ENCODE measurements around the gene CFAP97D2. TPM values are rescaled to one million over a fixed set of nuclear protein-coding genes. Genes with fewer than 3 reads are reported as not detected.
A peak's percentile ranks its signal among the peaks of the same experiment; 100 is the strongest.
"Not testable (repeated sequence)": the region's sequence is repeated elsewhere in the genome, so short reads cannot be mapped to it uniquely, and the experiment has no call there.

CFAP97D2 gene
- total RNA-seq, 5 donors from 2014 or later (not counting 1 experiment from before 2014, with no cell fraction given), result 0.92 to 4.5 (median 2.6) TPM

DNA sequence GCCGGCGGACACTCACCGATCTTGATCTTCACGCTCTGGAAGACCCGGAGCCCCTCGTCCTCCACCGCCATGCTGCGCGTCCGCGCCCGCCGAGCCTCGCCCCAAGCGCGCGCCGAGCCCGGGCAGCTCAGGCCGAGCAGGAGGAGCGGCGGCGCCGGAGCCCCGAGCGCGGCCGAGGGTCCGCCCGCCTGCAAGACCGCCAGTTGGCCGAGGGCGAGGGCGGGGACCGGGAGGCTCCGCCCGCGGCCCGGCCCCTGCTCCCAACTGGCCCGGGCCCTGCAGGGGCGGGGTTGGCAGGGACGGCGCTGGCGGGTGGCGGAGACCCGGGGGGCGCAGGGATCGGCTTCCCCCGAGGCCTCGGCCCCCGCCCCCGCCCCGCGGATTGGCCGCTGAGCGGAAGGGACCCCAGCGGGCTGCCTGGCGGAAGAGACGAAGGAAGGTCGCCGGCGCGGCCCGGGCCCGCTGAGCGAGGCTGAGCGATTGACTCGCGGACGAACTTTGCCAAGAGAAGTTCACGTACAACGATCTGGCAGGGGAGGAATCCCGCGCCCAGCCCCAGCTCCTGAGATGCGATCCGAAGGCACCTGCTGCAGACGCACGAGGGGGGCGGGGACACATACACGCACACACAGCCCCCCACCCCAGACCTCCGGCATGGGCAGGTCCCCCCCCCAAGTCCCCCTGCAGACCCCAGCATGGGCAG is 46.5 kb upstream of the CFAP97D2 start, which contains the start of gene RASA3:
RASA3 (minus strand) TSS at position 205 of the 703 bp plus-strand sequence; CDS start at position 71, 134 bp downstream.
- WGBS (ENCODE audit: insufficient coverage), result under 1% methylated on average over 74 of the region's 81 CpGs
- peaks cover 22 to 51% of the 10 kb centered on the region in 2 experiments for H3K4me1 ChIP-seq (ENCODE audit: control insufficient read depth in 1 of 2, extremely low read depth in 1 of 2, insufficient read depth in 2 of 2, low read length in 2 of 2)
- no peaks in the 10 kb centered on the region for H3K9me3 Mint-ChIP-seq

DNA sequence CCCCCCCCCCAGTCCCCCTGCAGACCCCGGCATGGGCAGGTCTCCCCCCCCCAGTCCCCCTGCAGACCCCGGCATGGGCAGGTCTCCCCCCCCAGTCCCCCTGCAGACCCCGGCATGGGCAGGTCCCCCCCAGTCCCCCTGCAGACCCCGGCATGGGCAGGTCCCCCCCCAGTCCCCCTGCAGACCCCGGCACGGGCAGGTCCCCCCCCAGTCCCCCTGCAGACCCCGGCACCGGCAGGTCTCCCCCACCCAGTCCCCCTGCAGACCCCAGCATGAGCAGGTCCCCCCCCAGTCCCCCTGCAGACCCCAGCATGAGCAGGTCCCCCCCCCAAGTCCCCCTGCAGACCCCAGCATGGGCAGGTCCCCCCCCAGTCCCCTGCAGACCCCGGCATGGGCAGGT is 45.9 kb upstream of the CFAP97D2 start:
- POLR2A ChIA-PET; ATAC-seq (replicated peaks in 1 of 4); H3K9me3 Mint-ChIP-seq; H3K36me3 ChIP-seq (ENCODE audit: control insufficient read depth in 2 of 2, extremely low read depth in 1 of 2, insufficient read depth in 1 of 2, low read length in 1 of 2); H3K4me3 ChIP-seq (ENCODE audit: control insufficient read depth in 1 of 2, extremely low read depth in 1 of 2, low read length in 1 of 2); H3K27me3 Mint-ChIP-seq; H3K27ac ChIP-seq (ENCODE audit: low read length); H3K27ac Mint-ChIP-seq; H3K27me3 ChIP-seq (replicated peaks in 1 of 2; ENCODE audit: control insufficient read depth in 2 of 2, extremely low read depth in 1 of 2, insufficient read depth in 2 of 2, low read length in 1 of 2); DNase-seq; CTCF ChIA-PET; H3K9me3 ChIP-seq: not testable (repeated sequence)
- peak overlapping the region in 1 of 3 donors; percentile 100 for H3K4me3 Mint-ChIP-seq
- H3K36me3 Mint-ChIP-seq, result peaks cover 13% of the 10 kb centered on the region
- H3K4me1 Mint-ChIP-seq, result peaks cover 43 to 64% (median 58%) of the 10 kb centered on the region in 3 donors
- WGBS (ENCODE audit: insufficient coverage), result no CpG with 5 or more reads among the region's 9 CpGs
- H3K4me1 ChIP-seq (ENCODE audit: control insufficient read depth in 1 of 2, extremely low read depth in 1 of 2, insufficient read depth in 2 of 2, low read length in 2 of 2), result peaks cover 17 to 48% of the 10 kb centered on the region in 2 experiments

More for the DNA sequence above, 46.5 kb upstream of the CFAP97D2 start, which contains the start of gene RASA3:
- H3K36me3 ChIP-seq (ENCODE audit: control insufficient read depth in 2 of 2, extremely low read depth in 1 of 2, insufficient read depth in 1 of 2, low read length in 1 of 2), result peaks cover 0 to 13% of the 10 kb centered on the region in 2 donors
- no peaks in the 10 kb centered on the region for H3K9me3 ChIP-seq
- H3K27me3 ChIP-seq (replicated peaks in 1 of 2; ENCODE audit: control insufficient read depth in 2 of 2, extremely low read depth in 1 of 2, insufficient read depth in 2 of 2, low read length in 1 of 2), result no peaks in the 10 kb centered on the region
- H3K4me1 Mint-ChIP-seq, result peaks cover 47 to 66% (median 60%) of the 10 kb centered on the region in 3 donors
- peak within 1 kb of the TSS; percentile 97 to 100 (median 99) for H3K4me3 Mint-ChIP-seq
- ATAC-seq (replicated peaks in 1 of 4) (peak; percentile 57 to 63 (median 60)), DNase-seq (peak in 26 of 35 experiments; percentile 32 to 75 (median 54))
- CTCF ChIA-PET, result no interaction called here
- H3K4me3 ChIP-seq (ENCODE audit: control insufficient read depth in 1 of 2, extremely low read depth in 1 of 2, low read length in 1 of 2), result peak within 1 kb of the TSS; percentile 91 to 98
- H3K27ac ChIP-seq (ENCODE audit: low read length), result peak within 1 kb of the TSS; percentile 67
- POLR2A ChIA-PET, result no interaction called here
- H3K27ac Mint-ChIP-seq, result peak within 1 kb of the TSS; percentile 95 to 99
- H3K27me3 Mint-ChIP-seq, result no peaks in the 10 kb centered on the region
- H3K36me3 Mint-ChIP-seq, result peaks cover 17% of the 10 kb centered on the region

GRCh38 chr13:114133552-114133951 is 45.5 kb upstream of the CFAP97D2 start:
- CTCF ChIA-PET; POLR2A ChIA-PET; DNase-seq; ATAC-seq (replicated peaks in 1 of 4); H3K4me3 ChIP-seq (ENCODE audit: control insufficient read depth in 1 of 2, extremely low read depth in 1 of 2, low read length in 1 of 2); H3K36me3 ChIP-seq (ENCODE audit: control insufficient read depth in 2 of 2, extremely low read depth in 1 of 2, insufficient read depth in 1 of 2, low read length in 1 of 2); H3K9me3 Mint-ChIP-seq; H3K9me3 ChIP-seq; H3K27me3 ChIP-seq (replicated peaks in 1 of 2; ENCODE audit: control insufficient read depth in 2 of 2, extremely low read depth in 1 of 2, insufficient read depth in 2 of 2, low read length in 1 of 2); H3K27ac ChIP-seq (ENCODE audit: low read length); H3K27me3 Mint-ChIP-seq: not testable (repeated sequence)
- H3K4me3 Mint-ChIP-seq, result peak overlapping the region; percentile 63 to 71 (median 70)
- peak overlapping the region; percentile 80 to 91 for H3K27ac Mint-ChIP-seq
- peaks cover 12% of the 10 kb centered on the region for H3K36me3 Mint-ChIP-seq
- no CpG with 5 or more reads among the region's 7 CpGs for WGBS (ENCODE audit: insufficient coverage)
- peaks cover 39 to 60% (median 54%) of the 10 kb centered on the region in 3 donors for H3K4me1 Mint-ChIP-seq
- peaks cover 15 to 44% of the 10 kb centered on the region in 2 experiments for H3K4me1 ChIP-seq (ENCODE audit: control insufficient read depth in 1 of 2, extremely low read depth in 1 of 2, insufficient read depth in 2 of 2, low read length in 2 of 2)

GRCh38 chr13:114134111-114134943 is 44.7 kb upstream of the CFAP97D2 start:
- H3K9me3 ChIP-seq, result no peaks in the 10 kb centered on the region
- peaks cover 0 to 2% of the 10 kb centered on the region in 2 donors for H3K36me3 ChIP-seq (ENCODE audit: control insufficient read depth in 2 of 2, extremely low read depth in 1 of 2, insufficient read depth in 1 of 2, low read length in 1 of 2)
- ChIA-PET POLR2A (interaction anchor here in 1 of 2 donors (0.9 kb wide), 1 partner anchor 14 kb away, joined by 4 read pairs; no protein-coding TSS in a partner anchor), CTCF (no interaction called here)
- peak overlapping the region; percentile 44 for H3K27ac ChIP-seq (ENCODE audit: low read length)
- peaks cover 15 to 38% of the 10 kb centered on the region in 2 experiments for H3K4me1 ChIP-seq (ENCODE audit: control insufficient read depth in 1 of 2, extremely low read depth in 1 of 2, insufficient read depth in 2 of 2, low read length in 2 of 2)
- no peaks in the 10 kb centered on the region for H3K9me3 Mint-ChIP-seq
- ATAC-seq (replicated peaks in 1 of 4) (peak in 3 of 4 experiments; percentile 21 to 29 (median 22)), DNase-seq (peak in 3 of 35 experiments; percentile 46 to 58 (median 52))
- peaks cover 33 to 53% (median 46%) of the 10 kb centered on the region in 3 donors for H3K4me1 Mint-ChIP-seq
- H3K4me3 ChIP-seq (ENCODE audit: control insufficient read depth in 1 of 2, extremely low read depth in 1 of 2, low read length in 1 of 2), result no peak overlapping the region
- H3K4me3 Mint-ChIP-seq, result peak overlapping the region; percentile 63 to 71 (median 70)
- WGBS (ENCODE audit: insufficient coverage), result 63% methylated on average over 18 of the region's 21 CpGs
- peaks cover 12% of the 10 kb centered on the region for H3K36me3 Mint-ChIP-seq
- H3K27ac Mint-ChIP-seq, result peak overlapping the region; percentile 80 to 91
- H3K27me3 ChIP-seq (replicated peaks in 1 of 2; ENCODE audit: control insufficient read depth in 2 of 2, extremely low read depth in 1 of 2, insufficient read depth in 2 of 2, low read length in 1 of 2), result no peaks in the 10 kb centered on the region
- H3K27me3 Mint-ChIP-seq, result no peaks in the 10 kb centered on the region

DNA sequence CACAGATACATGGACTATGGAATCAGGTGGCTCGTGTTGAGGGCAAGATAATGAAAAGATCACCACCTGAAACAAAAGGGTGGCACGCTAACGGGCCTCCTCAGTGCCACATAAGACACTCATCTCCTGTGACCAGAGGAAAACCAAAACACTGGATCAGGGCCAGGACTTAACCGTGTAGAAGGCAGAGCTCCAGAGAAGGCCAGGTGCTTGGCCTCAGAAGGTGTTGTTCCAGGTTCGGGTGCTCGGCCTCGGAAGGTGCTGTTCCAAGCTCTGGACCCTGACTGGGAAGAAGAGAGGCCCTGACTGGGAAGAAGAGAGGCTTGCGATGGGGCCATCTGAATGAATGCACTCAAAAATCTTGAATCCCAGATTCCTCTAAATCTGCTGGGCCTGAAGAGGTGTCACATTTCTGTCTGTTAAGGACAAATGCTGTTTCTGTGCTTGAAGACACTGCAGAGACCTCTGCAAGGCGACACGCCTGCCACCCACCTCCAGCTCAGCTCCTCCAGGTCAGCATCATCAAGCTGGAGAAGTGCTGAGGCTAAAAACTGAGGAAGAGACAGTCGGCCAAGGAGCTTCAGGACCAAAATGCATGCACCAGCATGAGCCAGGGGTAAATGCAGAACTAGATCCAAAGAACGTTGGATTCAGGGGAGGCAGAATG is 44.0 kb upstream of the CFAP97D2 start:
- Mint-ChIP-seq H3K9me3 (no peaks in the 10 kb centered on the region), H3K36me3 (peaks cover 12% of the 10 kb centered on the region), H3K4me3 (peak overlapping the region in 1 of 3 donors; percentile 63), H3K27ac (peak overlapping the region; percentile 68), H3K27me3 (no peaks in the 10 kb centered on the region), H3K4me1 (peaks cover 26 to 45% (median 40%) of the 10 kb centered on the region in 3 donors)
- ATAC-seq (replicated peaks in 1 of 4) (no peak), DNase-seq (no peak)
- WGBS (ENCODE audit: insufficient coverage), result 65% methylated on average over 7 of the region's 12 CpGs
- Histone ChIP-seq H3K4me1 (ENCODE audit: control insufficient read depth in 1 of 2, extremely low read depth in 1 of 2, insufficient read depth in 2 of 2, low read length in 2 of 2) (peaks cover 13 to 38% of the 10 kb centered on the region in 2 experiments), H3K4me3 (ENCODE audit: control insufficient read depth in 1 of 2, extremely low read depth in 1 of 2, low read length in 1 of 2) (no peak overlapping the region), H3K36me3 (ENCODE audit: control insufficient read depth in 2 of 2, extremely low read depth in 1 of 2, insufficient read depth in 1 of 2, low read length in 1 of 2) (peaks cover 0 to under 1% of the 10 kb centered on the region in 2 donors), H3K9me3 (no peaks in the 10 kb centered on the region), H3K27ac (ENCODE audit: low read length) (peak overlapping the region; percentile 44), H3K27me3 (replicated peaks in 1 of 2; ENCODE audit: control insufficient read depth in 2 of 2, extremely low read depth in 1 of 2, insufficient read depth in 2 of 2, low read length in 1 of 2) (no peaks in the 10 kb centered on the region)
- ChIA-PET POLR2A (interaction anchor here in 1 of 2 donors (0.9 kb wide), 1 partner anchor 13 kb away, joined by 4 read pairs; no protein-coding TSS in a partner anchor), CTCF (no interaction called here)

DNA sequence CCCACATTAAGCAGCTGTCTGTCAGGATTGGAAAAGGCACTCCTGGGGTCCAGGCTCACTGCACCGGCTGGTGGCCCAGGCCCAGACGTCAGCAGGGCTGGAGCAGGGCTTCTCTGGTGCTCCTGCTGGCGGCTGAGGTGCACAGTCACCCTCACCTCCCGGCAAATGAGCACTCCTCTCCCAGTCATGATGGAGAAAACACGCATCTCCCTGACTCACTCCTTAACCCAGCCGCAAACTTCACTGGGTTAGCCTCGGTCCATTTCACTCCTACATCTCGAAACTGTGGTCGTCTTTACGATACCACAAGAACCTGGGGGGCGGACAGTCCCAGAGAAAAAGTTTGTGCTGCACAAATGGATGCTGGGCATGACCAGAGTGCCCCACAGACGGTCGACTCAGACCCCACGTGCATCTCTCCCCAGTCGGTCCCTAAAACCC is 43.3 kb upstream of the CFAP97D2 start:
- Histone ChIP-seq H3K27ac (ENCODE audit: low read length) (no peak overlapping the region), H3K4me3 (ENCODE audit: control insufficient read depth in 1 of 2, extremely low read depth in 1 of 2, low read length in 1 of 2) (no peak overlapping the region), H3K4me1 (ENCODE audit: control insufficient read depth in 1 of 2, extremely low read depth in 1 of 2, insufficient read depth in 2 of 2, low read length in 2 of 2) (peaks cover 16 to 38% of the 10 kb centered on the region in 2 experiments), H3K9me3 (no peaks in the 10 kb centered on the region), H3K36me3 (ENCODE audit: control insufficient read depth in 2 of 2, extremely low read depth in 1 of 2, insufficient read depth in 1 of 2, low read length in 1 of 2) (no peaks in the 10 kb centered on the region), H3K27me3 (replicated peaks in 1 of 2; ENCODE audit: control insufficient read depth in 2 of 2, extremely low read depth in 1 of 2, insufficient read depth in 2 of 2, low read length in 1 of 2) (no peaks in the 10 kb centered on the region)
- peaks cover 26 to 43% (median 38%) of the 10 kb centered on the region in 3 donors for H3K4me1 Mint-ChIP-seq
- no peaks in the 10 kb centered on the region for H3K27me3 Mint-ChIP-seq
- CTCF ChIA-PET, result no interaction called here
- no peak for ATAC-seq (replicated peaks in 1 of 4)
- H3K4me3 Mint-ChIP-seq, result no peak overlapping the region
- H3K36me3 Mint-ChIP-seq, result peaks cover 11% of the 10 kb centered on the region
- no peaks in the 10 kb centered on the region for H3K9me3 Mint-ChIP-seq
- 94% methylated on average over 14 of the region's 15 CpGs for WGBS (ENCODE audit: insufficient coverage)
- DNase-seq, result no peak
- POLR2A ChIA-PET, result no interaction called here
- peak overlapping the region; percentile 68 for H3K27ac Mint-ChIP-seq

Measured in T-cell (primary cell).